PFSK-1 (cell line): ENCODE measurements around the gene GNB1L.

Experiments used
- FOXP2 ChIP-seq: optimal IDR thresholded peaks from 2 replicates; pipeline ENCODE3; 2011; ENCODE audit warnings: borderline replicate concordance, control low read depth, inconsistent platforms; ENCODE audit not compliant: insufficient read depth; ENCODE audit errors: extremely low read length, extremely low read depth
- POLR2AphosphoS5 ChIP-seq: IDR thresholded peaks from 2 replicates; pipeline ENCODE4 v1.6.1; 2012; ENCODE audit warnings: low read depth, mild to moderate bottlenecking, control low read depth, low read length, moderate library complexity
- TAF1 ChIP-seq: IDR thresholded peaks from 2 replicates; pipeline ENCODE4 v1.6.1; 2012; ENCODE audit warnings: low read length, control low read depth, borderline replicate concordance; ENCODE audit not compliant: insufficient read depth

GRCh38 chr22:19893363-19893762, 38.7 kb upstream of the GNB1L start:
- TF ChIP-seq TAF1 = no peak
- no peak for TF ChIP-seq FOXP2
- no peak for TF ChIP-seq POLR2AphosphoS5
